ENCODE measurements around the gene NAIF1.
"Not testable (repeated sequence)": the region's sequence is repeated elsewhere in the genome, so short reads cannot be mapped to it uniquely, and the experiment has no call there.

Gene NAIF1

GRCh38 chr9:128033609-128034008 lies 33.5 kb downstream of the NAIF1 start:
- no peak for DNase-seq (ENCODE audit: low read depth, low spot score)

GRCh38 chr9:128027705-128028104 lies 39.4 kb downstream of the NAIF1 start:
- DNase-seq (ENCODE audit: low read depth, low spot score): no peak

GRCh38 chr9:128026773-128027541 lies 40.2 kb downstream of the NAIF1 start:
- DNase-seq (ENCODE audit: low read depth, low spot score): no peak

GRCh38 chr9:128026255-128026772 lies 40.8 kb downstream of the NAIF1 start:
- no peak for DNase-seq (ENCODE audit: low read depth, low spot score)

- DNase-seq (ENCODE audit: low read depth, low spot score): no peak
Observed at GRCh38 chr9:128025736-128026135, 41.4 kb downstream of the NAIF1 start.

GRCh38 chr9:128024761-128025308 lies 42.3 kb downstream of the NAIF1 start:
- DNase-seq (ENCODE audit: low read depth, low spot score): no peak

GRCh38 chr9:128023671-128024070 lies 43.4 kb downstream of the NAIF1 start:
- not testable (repeated sequence) for DNase-seq (ENCODE audit: low read depth, low spot score)

GRCh38 chr9:128022886-128023285 lies 44.2 kb downstream of the NAIF1 start:
- DNase-seq (ENCODE audit: low read depth, low spot score): no peak

GRCh38 chr9:128021098-128021497 lies 46.0 kb downstream of the NAIF1 start:
- no peak for DNase-seq (ENCODE audit: low read depth, low spot score)

- no peak for DNase-seq (ENCODE audit: low read depth, low spot score)
Observed at GRCh38 chr9:128020692-128021091, 46.4 kb downstream of the NAIF1 start.

GRCh38 chr9:128015696-128016095 lies 51.4 kb downstream of the NAIF1 start:
- no peak for DNase-seq (ENCODE audit: low read depth, low spot score)

Data from iPS DF 19.7 (cell line).